Colonic mucosa (tissue), 4 donors: ENCODE data around the gene SRSF6. TPM values are rescaled to one million over a fixed set of nuclear protein-coding genes. Genes with fewer than 3 reads are reported as not detected.
A peak's percentile ranks its signal among the peaks of the same experiment; 100 is the strongest.

Experiments
- DNase-seq: peaks from one replicate; pipeline ENCODE4 v3.0.0-alpha.2; 2020
- H3K27ac ChIP-seq: fragments of 200-600 bp; one replicate; pipeline ENCODE4 v1.8.0; 2021
- H3K27me3 ChIP-seq: fragments of 200-600 bp; one replicate; pipeline ENCODE4 v1.8.0; 2021
- H3K36me3 ChIP-seq: fragments of 200-600 bp; one replicate; pipeline ENCODE4 v1.8.0; 2021
- H3K4me1 ChIP-seq: fragments of 200-600 bp; one replicate; pipeline ENCODE4 v1.8.0; 2021; ENCODE audit warnings: mild to moderate bottlenecking
- H3K4me3 ChIP-seq: fragments of 200-600 bp; one replicate; pipeline ENCODE4 v1.8.0; 2021
- H3K9ac ChIP-seq, 2 donors: one replicate each; pipeline ENCODE4 v1.7.0; 2013; ENCODE audit warnings: control low read depth in 2 of 2, low read depth in 2 of 2, low read length in 2 of 2
- H3K9me3 ChIP-seq: fragments of 200-600 bp; one replicate; pipeline ENCODE4 v1.8.0; 2021
- intact Hi-C: fragments of 100-400 bp; cut with DNase I; formaldehyde crosslinking; loops from one replicate; pipeline ENCODE4 v1.14.1; 2022
- total RNA-seq, 2 donors: library from RNA; stranded (reverse); fragmentation: NEBNext Ultra II Directional in 1 of 2; extraction: Animal tissue kit (Norgen Biotek cat#: 25700) in 1 of 2; gene quantifications; one replicate each; pipeline ENCODE4 v1.2.1, GENCODE V29; 2021
- TF ChIP-seq, protein P1 (sequence below): fragments of 200-600 bp; IDR thresholded peaks from one replicate; pipeline ENCODE4 v1.8.0; 2022; ENCODE audit warnings: antibody characterized with exemption, mild to moderate bottlenecking
- donor health status: healthy.
- donor health status: DM: no; HTN: no; CAD: no.
- donor health status: DM: no; HTN: no; CAD: no.

The SRSF6 gene
- 100 to 1,000 TPM; 101 to 147 TPM for total RNA-seq

DNA sequence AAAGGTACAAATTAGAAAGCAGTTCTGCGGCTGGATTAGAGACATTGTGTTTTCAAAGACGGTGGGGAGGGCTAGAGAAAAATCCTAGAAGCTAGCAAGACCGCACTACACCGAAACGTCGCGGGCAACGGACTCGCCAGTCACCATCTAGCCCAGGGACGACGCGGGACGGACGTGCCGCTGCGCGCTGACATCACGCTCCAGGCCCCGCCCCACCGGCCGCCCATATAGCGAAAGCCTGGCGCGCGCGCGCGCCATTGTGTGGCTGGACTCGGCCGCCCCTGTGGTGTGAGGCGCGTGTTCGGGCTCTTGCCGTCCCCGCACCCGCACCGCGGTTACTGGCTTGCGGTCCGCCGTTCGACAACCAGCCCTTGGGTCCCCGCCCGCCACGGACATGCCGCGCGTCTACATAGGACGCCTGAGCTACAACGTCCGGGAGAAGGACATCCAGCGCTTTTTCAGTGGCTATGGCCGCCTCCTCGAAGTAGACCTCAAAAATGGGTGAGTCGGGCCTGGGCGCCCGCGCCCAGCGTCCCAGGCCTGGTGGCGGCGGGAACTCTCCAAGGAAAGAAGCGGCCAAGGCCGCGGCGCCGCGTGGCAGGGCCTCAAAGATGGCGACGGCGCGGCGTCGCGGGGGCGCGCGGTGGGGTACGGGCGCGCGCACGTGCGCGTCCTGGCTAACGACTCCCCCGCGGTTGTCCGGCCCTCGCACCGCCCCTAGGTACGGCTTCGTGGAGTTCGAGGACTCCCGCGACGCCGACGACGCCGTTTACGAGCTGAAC lies at the start of gene SRSF6:
SRSF6 (plus strand) TSS at position 257 of the 782 bp plus-strand sequence; CDS start at position 395, 138 bp downstream.
- intact Hi-C loops = loop anchor here (10.0 kb wide), 1 partner anchor 207 kb away; the partner anchor contains the start of gene MYBL2

DNA sequence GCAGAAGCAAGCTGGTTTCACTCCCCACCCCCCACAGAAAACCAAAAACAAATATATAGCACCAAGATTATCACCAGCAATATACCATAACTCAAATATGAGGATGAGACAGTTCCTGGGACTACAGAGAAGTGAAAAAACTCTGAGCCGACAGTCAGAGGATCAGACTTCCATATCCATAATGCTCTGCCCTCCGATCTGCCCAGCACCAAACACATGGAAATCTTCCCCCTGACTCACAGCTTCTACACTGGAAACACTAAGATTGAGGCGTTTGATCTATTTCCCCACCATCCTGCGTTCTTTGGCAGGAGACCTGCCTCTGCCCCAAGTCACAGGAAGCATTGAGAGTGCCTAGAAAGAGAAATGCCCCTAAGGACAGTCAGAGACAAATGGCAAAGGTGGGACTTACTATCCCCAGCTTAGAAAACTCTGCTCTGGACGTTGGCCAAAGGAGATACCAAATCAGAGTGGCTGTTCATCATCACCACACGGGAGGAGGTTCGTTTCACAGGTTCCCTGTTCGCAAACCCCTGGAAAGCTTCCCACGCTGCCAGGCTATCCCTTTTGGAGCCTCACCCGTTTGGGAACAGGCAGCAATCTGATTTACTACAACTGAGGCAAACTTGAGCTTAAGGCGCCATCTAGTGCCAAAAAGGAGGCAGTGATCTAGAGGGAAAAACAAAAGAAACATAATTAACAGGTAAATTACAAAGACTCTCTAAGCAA lies 48.7 kb upstream of the SRSF6 start:
- Histone ChIP-seq H3K9me3 (no peaks in the 10 kb centered on the region), H3K4me3 (no peak overlapping the region), H3K36me3 (no peaks in the 10 kb centered on the region), H3K4me1 (no peaks in the 10 kb centered on the region), H3K27ac (no peak overlapping the region), H3K27me3 (no peaks in the 10 kb centered on the region), H3K9ac (no peak overlapping the region)
- intact Hi-C loops = loop anchor here (5.0 kb wide), 2 partner anchors 222 to 1672 kb away; partner anchors contain the start of gene PTPRT
- TF ChIP-seq, protein P1, sequence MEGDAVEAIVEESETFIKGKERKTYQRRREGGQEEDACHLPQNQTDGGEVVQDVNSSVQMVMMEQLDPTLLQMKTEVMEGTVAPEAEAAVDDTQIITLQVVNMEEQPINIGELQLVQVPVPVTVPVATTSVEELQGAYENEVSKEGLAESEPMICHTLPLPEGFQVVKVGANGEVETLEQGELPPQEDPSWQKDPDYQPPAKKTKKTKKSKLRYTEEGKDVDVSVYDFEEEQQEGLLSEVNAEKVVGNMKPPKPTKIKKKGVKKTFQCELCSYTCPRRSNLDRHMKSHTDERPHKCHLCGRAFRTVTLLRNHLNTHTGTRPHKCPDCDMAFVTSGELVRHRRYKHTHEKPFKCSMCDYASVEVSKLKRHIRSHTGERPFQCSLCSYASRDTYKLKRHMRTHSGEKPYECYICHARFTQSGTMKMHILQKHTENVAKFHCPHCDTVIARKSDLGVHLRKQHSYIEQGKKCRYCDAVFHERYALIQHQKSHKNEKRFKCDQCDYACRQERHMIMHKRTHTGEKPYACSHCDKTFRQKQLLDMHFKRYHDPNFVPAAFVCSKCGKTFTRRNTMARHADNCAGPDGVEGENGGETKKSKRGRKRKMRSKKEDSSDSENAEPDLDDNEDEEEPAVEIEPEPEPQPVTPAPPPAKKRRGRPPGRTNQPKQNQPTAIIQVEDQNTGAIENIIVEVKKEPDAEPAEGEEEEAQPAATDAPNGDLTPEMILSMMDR = peak; percentile 46
- DNase-seq = no peak

More for the DNA sequence above, at the start of gene SRSF6:
- Histone ChIP-seq H3K4me3 (peak within 1 kb of the TSS; percentile 78), H3K4me1 (peaks cover 8% of the 10 kb centered on the region), H3K9ac (peak within 1 kb of the TSS; percentile 87 to 99), H3K27ac (peak within 1 kb of the TSS; percentile 97), H3K9me3 (no peaks in the 10 kb centered on the region), H3K27me3 (no peaks in the 10 kb centered on the region), H3K36me3 (peaks cover 4% of the 10 kb centered on the region)
- TF ChIP-seq, protein P1 = no peak
- DNase-seq = peak; percentile 95

DNA sequence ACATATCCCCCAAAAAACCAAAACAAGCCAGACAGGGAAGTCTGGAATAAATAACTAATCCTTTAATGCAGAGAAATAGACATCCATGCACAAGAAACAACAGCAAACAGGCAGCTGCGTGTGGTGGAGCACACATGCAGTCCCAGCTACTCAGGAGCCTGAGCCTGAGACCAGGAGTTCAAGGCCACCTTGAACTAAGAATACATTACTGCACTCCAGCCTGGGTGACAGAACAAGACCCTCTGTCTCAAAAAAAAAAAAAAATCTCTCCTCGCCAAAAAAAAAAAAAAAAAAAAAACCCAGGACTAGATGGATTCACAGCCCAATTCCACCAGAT lies 48.2 kb upstream of the SRSF6 start:
- Histone ChIP-seq H3K9me3 (no peaks in the 10 kb centered on the region), H3K36me3 (no peaks in the 10 kb centered on the region), H3K27ac (no peak overlapping the region), H3K4me3 (no peak overlapping the region), H3K9ac (no peak overlapping the region), H3K4me1 (no peaks in the 10 kb centered on the region), H3K27me3 (no peaks in the 10 kb centered on the region)
- intact Hi-C loops = loop anchor here (5.0 kb wide), 2 partner anchors 222 to 1672 kb away; partner anchors contain the start of gene PTPRT
- DNase-seq = no peak
- TF ChIP-seq, protein P1 = no peak

DNA sequence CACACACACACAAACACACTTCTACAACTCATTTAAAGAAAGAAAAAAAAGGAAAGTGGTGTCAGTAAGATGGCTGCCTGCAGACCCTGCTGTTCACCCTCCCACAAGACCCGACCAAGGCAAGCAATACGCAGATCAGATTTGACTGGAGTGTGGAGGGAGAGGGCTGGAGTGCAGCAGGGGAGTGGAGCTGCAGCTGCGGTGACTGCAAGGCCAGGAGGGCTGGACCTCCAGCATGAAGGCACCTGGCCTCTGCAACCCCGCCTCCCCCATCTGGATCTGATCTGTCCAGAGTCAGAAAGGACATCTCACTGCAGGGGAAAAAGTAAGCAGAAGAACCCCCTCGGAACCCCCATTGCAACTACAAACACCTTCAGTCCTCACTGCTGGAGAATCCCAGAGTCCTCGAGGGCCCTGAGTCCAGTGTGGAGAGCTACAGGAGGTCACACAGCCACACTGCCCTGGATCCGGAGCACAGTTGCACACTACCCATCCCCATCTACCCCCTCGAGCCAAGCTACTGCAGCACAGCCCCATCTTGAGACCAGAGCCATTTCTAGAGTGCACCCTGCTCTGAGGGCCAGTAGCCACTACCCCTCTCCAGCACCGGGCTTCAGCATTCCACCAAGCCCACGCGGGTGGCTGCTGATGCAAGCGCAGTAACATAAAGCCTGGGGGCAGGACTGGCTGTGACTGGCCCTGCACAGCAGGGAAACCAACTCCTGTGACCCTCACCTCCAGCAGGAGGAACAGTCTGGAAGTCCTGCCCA lies 41.9 kb upstream of the SRSF6 start:
- Histone ChIP-seq H3K36me3 (no peaks in the 10 kb centered on the region), H3K27me3 (no peaks in the 10 kb centered on the region), H3K4me1 (no peaks in the 10 kb centered on the region), H3K4me3 (no peak overlapping the region), H3K9me3 (no peaks in the 10 kb centered on the region), H3K27ac (no peak overlapping the region), H3K9ac (no peak overlapping the region)
- no peak for DNase-seq
- intact Hi-C loops = no loop called here
- TF ChIP-seq, protein P1 = no peak

DNA sequence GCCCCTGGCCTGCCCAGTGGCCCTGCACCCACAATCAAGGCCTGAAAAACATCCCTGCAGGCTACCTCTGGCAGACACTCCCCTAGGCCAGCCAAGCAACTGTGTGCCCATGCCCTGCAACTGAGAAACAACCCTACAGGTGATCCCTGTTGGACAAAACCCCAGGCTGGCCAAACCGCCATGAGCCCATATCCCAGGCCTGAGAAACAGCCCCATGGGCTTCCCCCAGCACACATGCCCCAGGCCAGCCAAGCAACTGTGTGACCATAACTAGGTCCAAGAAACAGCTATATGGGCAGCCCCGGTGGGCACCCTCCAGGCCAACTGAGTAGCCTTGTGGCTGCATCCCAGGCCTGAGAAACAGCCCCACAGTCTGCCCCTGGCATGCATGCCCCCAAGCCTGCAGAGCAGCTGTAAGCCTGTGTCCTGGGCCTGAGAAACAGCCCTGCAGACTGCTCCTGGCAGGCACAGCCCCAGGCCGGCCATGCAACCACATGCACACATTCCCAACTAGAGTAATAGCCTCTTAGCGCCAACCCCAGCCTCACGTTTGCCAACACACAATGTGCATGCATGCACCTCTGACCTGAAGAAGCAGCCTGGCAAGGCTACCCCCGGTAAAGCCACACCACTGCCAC lies 41.0 kb upstream of the SRSF6 start:
- Histone ChIP-seq H3K9ac (no peak overlapping the region), H3K36me3 (no peaks in the 10 kb centered on the region), H3K27me3 (no peaks in the 10 kb centered on the region), H3K9me3 (no peaks in the 10 kb centered on the region), H3K27ac (no peak overlapping the region), H3K4me1 (no peaks in the 10 kb centered on the region), H3K4me3 (no peak overlapping the region)
- intact Hi-C loops = no loop called here
- DNase-seq = no peak
- TF ChIP-seq, protein P1 = no peak
